Right lobe of liver (tissue), 6 donors: ENCODE data around the gene JDP2. TPM values are rescaled to one million over a fixed set of nuclear protein-coding genes. Genes with fewer than 3 reads are reported as not detected.
A peak's percentile ranks its signal among the peaks of the same experiment; 100 is the strongest.

Source experiments
- ATAC-seq, 4 donors: fragments of 200-7000 bp; cut with Tn5 transposase; one replicate each; pipeline ENCODE4 v1.9.1; 2020; ENCODE audit warnings: mild to moderate bottlenecking in 4 of 4, moderate library complexity in 4 of 4
- DNase-seq, 3 donors: peaks; one replicate each; pipeline ENCODE4 v3.0.0-alpha.2; 2020
- H3K27ac ChIP-seq, 3 donors: fragments of 200-600 bp; one replicate each; pipeline ENCODE4 v1.8.0; 2022
- H3K27me3 ChIP-seq, 2 donors: fragments of 200-600 bp; one replicate each; pipeline ENCODE4 v1.8.0; 2022
- H3K36me3 ChIP-seq, 4 donors: fragments of 200-600 bp; sonication (generic) in 1 of 4; one replicate each; pipeline versions ENCODE4 v1.5.1 to v1.8.0; 2017 to 2022; ENCODE audit warnings: control low read depth in 1 of 4
- H3K4me1 ChIP-seq, 4 donors: fragments of 200-600 bp; sonication (generic) in 1 of 4; one replicate each; pipeline versions ENCODE4 v1.5.1 to v1.8.0; 2017 to 2022; ENCODE audit warnings: control low read depth in 1 of 4
- H3K4me3 ChIP-seq, 3 donors: fragments of 200-600 bp; one replicate each; pipeline ENCODE4 v1.8.0; 2022
- H3K9me3 ChIP-seq, 4 donors: fragments of 200-600 bp; sonication (generic) in 1 of 4; one replicate each; pipeline versions ENCODE4 v1.5.1 to v1.8.0; 2017 to 2022; ENCODE audit warnings: control low read depth in 1 of 4
- CTCF ChIP-seq, 4 donors: fragments of 200-600 bp in 3 of 4; fragments of 450-650 bp in 1 of 4; IDR thresholded peaks; one replicate each; pipeline versions ENCODE4 v1.5.1 to v1.8.0; 2016 to 2022; ENCODE audit warnings: antibody characterized with exemption in 4 of 4, mild to moderate bottlenecking in 2 of 4
- POLR2A ChIP-seq: fragments of 450-650 bp; IDR thresholded peaks from one replicate; pipeline ENCODE4 v1.6.1; 2017; ENCODE audit warnings: antibody characterized with exemption, mild to moderate bottlenecking
- WGBS: methylation state at CpG from one replicate; pipeline ENCODE4 v1.1.6; 2018; ENCODE audit warnings: low coverage, low lambda C conversion rate; ENCODE audit not compliant: insufficient coverage; ENCODE audit errors: missing lambda C conversion rate; 5-methylcytosine and 5-hydroxymethylcytosine counted together
- intact Hi-C, 2 donors: fragments of 100-400 bp; cut with DNase I; formaldehyde crosslinking; loops; one replicate each; pipeline versions ENCODE4 v1.11.2 to v1.14.1; 2022
- long read RNA-seq: library from polyadenylated mRNA; unstranded; transcript quantifications from one replicate; pipeline ENCODE4 v2.0.0, GENCODE V29; 2019
- total RNA-seq, 6 experiments: library from RNA; depleted of rRNA in 2 of 6; stranded (reverse); fragments of >200 nt in 2 of 6; fragmentation: NEBNext Ultra II Directional in 3 of 6; extraction: Animal tissue kit (Norgen Biotek cat#: 25700) in 3 of 6; gene quantifications; one replicate each; pipeline versions ENCODE4 v1.1.0 to v1.2.4, GENCODE V29; 2016 to 2023
- donor health status: DM: no; HTN: yes; CAD: no.
- donor health status: DM: no; HTN: no; CAD: no.
- donor health status: DM: no; HTN: no; CAD: no.
- donor health status: DM: no; HTN: yes; CAD: no.
- donor health status: DM: no; HTN: yes; CAD: no.

The JDP2 gene
- 10 to 100 TPM in 4 of 6 experiments, 1 to 10 TPM in 2; 8.3 to 22.0 (median 11.8) TPM for total RNA-seq
- long read RNA-seq, partial matches to known transcripts = 0 of 1 reads
- long read RNA-seq, other reads (novel, unspliced or antisense) = 1 of 1 reads

GRCh38 chr14:75427482-75428229 lies at the start of gene JDP2:
Gene JDP2 (plus strand): TSS chr14:75428022. CDS start chr14:75437921, 9,899 bp downstream.
- Histone ChIP-seq H3K27me3 (no peaks in the 10 kb centered on the region), H3K4me1 (peaks cover 0 to 27% (median 9%) of the 10 kb centered on the region in 4 donors), H3K36me3 (peaks cover 0 to 5% (median 0%) of the 10 kb centered on the region in 4 donors), H3K9me3 (peaks cover 0 to 3% (median 0%) of the 10 kb centered on the region in 4 donors), H3K4me3 (peak within 1 kb of the TSS; percentile 68 to 81 (median 70)), H3K27ac (peak within 1 kb of the TSS; percentile 72 to 80 (median 79))
- intact Hi-C loops = no loop called here
- WGBS = 0% methylated on average over 3 of the region's 93 CpGs
- DNase-seq (peak; percentile 94 to 95 (median 94)), ATAC-seq (peak; percentile 82 to 92 (median 86))
- TF ChIP-seq POLR2A = peak; percentile 91
- TF ChIP-seq CTCF (IDR thresholded peaks at IDR 0.05) = peak; percentile 5 to 28 (median 9)

GRCh38 chr14:75379246-75379929 lies 48.4 kb upstream of the JDP2 start:
- H3K4me3 ChIP-seq = no peak overlapping the region
- no peaks in the 10 kb centered on the region for H3K9me3 ChIP-seq
- TF ChIP-seq CTCF (IDR thresholded peaks at IDR 0.05) (no peak), POLR2A (no peak)
- no peaks in the 10 kb centered on the region for H3K27me3 ChIP-seq
- no peak overlapping the region for H3K27ac ChIP-seq
- H3K4me1 ChIP-seq = no peaks in the 10 kb centered on the region
- no peaks in the 10 kb centered on the region for H3K36me3 ChIP-seq
- intact Hi-C loops = no loop called here
- DNase-seq = no peak
- 100% methylated on average over 1 of the region's 4 CpGs for WGBS
- peak in 1 of 4 donors; percentile 22 for ATAC-seq

- no peak overlapping the region for H3K4me3 ChIP-seq
Observed at GRCh38 chr14:75379930-75380270, 47.9 kb upstream of the JDP2 start.

GRCh38 chr14:75380656-75381055 lies 47.2 kb upstream of the JDP2 start:
- H3K27me3 ChIP-seq = no peaks in the 10 kb centered on the region
- DNase-seq (no peak), ATAC-seq (peak in 3 of 4 donors; percentile 14 to 41 (median 28))
- no peak overlapping the region for H3K4me3 ChIP-seq
- no peak for TF ChIP-seq POLR2A
- no peak for TF ChIP-seq CTCF (IDR thresholded peaks at IDR 0.05)
- H3K27ac ChIP-seq = no peak overlapping the region
- H3K9me3 ChIP-seq = no peaks in the 10 kb centered on the region
- no peaks in the 10 kb centered on the region for H3K4me1 ChIP-seq
- WGBS = 41% methylated on average over 2 of the region's 2 CpGs
- intact Hi-C loops = no loop called here
- no peaks in the 10 kb centered on the region for H3K36me3 ChIP-seq

More at GRCh38 chr14:75379930-75380270, 47.9 kb upstream of the JDP2 start:
- ATAC-seq = no peak
- intact Hi-C loops = no loop called here
- Histone ChIP-seq H3K36me3 (no peaks in the 10 kb centered on the region), H3K4me1 (no peaks in the 10 kb centered on the region), H3K9me3 (no peaks in the 10 kb centered on the region), H3K27ac (no peak overlapping the region), H3K27me3 (no peaks in the 10 kb centered on the region)
- DNase-seq = no peak
- 80% methylated on average over 1 of the region's 1 CpG for WGBS
- TF ChIP-seq POLR2A = no peak
- TF ChIP-seq CTCF (IDR thresholded peaks at IDR 0.05) = no peak
